ENCODE results near the gene GFM1.

GFM1 gene

GRCh38 chr3:158727206-158728060, 83.1 kb downstream of the GFM1 start:
- DNase-seq: peak; percentile 57

GRCh38 chr3:158728061-158728377, 83.7 kb downstream of the GFM1 start:
- DNase-seq: no peak

- DNase-seq: no peak
Observed at GRCh38 chr3:158728851-158729250, 84.5 kb downstream of the GFM1 start.

GRCh38 chr3:158731486-158731885, 87.2 kb downstream of the GFM1 start:
- DNase-seq: no peak

- DNase-seq: no peak
Observed at GRCh38 chr3:158731938-158732855, 87.9 kb downstream of the GFM1 start, which contains the start of gene RARRES1. Gene RARRES1, minus strand, starts transcription at chr3:158732457. Its CDS starts 42 bp downstream, at chr3:158732415.

GRCh38 chr3:158732856-158733200, 88.5 kb downstream of the GFM1 start:
- no peak for DNase-seq

GRCh38 chr3:158733656-158734055, 89.3 kb downstream of the GFM1 start:
- DNase-seq: no peak

- no peak for DNase-seq
Observed at GRCh38 chr3:158735296-158736033, 91.1 kb downstream of the GFM1 start.

- DNase-seq: no peak
Observed at GRCh38 chr3:158737410-158737809, 93.1 kb downstream of the GFM1 start.

GRCh38 chr3:158737976-158738615, 93.8 kb downstream of the GFM1 start:
- no peak for DNase-seq

GRCh38 chr3:158738653-158739052, 94.3 kb downstream of the GFM1 start:
- DNase-seq: no peak

GRCh38 chr3:158739078-158739477, 94.8 kb downstream of the GFM1 start:
- no peak for DNase-seq

- no peak for DNase-seq
Observed at GRCh38 chr3:158739661-158740060, 95.3 kb downstream of the GFM1 start.

Data from central memory CD4-positive, alpha-beta T cell (primary cell).